Measurements from ENCODE around the gene DMD.
A peak's percentile ranks its signal among the peaks of the same experiment; 100 is the strongest.

The DMD gene

GRCh38 chrX:31320740-31321139 lies 1890.6 kb downstream of the DMD start:
- Histone ChIP-seq H4K20me1 (no peaks in the 10 kb centered on the region), H3K36me3 (no peaks in the 10 kb centered on the region), H3K4me1 (peaks cover 49% of the 10 kb centered on the region), H3K4me2 (peak overlapping the region; percentile 55), H3K9ac (no peak overlapping the region), H3K27me3 (peaks cover 88% of the 10 kb centered on the region), H3K4me3 (no peak overlapping the region), H3K9me3 (no peaks in the 10 kb centered on the region), H3K27ac (peak overlapping the region; percentile 51; the same call in 1 of the 2 replicates)
- no peak for TF ChIP-seq Cebpa-rat (IDR thresholded peaks at IDR 0.05)

DNA sequence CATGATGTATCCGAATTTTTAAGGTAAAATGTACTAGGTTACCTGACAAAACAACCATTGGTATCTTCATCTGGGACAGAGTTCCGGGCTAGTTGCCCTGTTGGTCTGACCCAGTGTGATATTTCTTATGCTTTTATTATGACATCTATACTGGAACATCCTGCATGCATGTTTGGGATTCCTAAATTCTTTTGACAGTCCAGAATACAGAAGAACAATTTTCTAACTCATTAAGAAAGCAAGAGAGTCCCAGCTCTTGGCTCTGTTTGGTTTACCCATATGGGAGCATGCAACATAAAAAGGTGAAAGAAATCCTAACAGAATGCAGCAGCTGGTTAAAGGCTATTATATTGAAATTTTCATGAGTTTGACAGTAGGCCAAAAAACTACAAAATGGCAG lies 1891.8 kb downstream of the DMD start:
- H3K27ac ChIP-seq, result peak overlapping the region; percentile 18; the same call in 1 of the 2 replicates
- no peaks in the 10 kb centered on the region for H3K9me3 ChIP-seq
- H3K27me3 ChIP-seq, result peaks cover 87% of the 10 kb centered on the region
- no peaks in the 10 kb centered on the region for H4K20me1 ChIP-seq
- TF ChIP-seq Cebpa-rat (IDR thresholded peaks at IDR 0.05), result no peak
- H3K4me3 ChIP-seq, result no peak overlapping the region; the same call in 1 of the 2 replicates
- no peak overlapping the region for H3K9ac ChIP-seq
- H3K4me2 ChIP-seq, result peak overlapping the region; percentile 55
- H3K4me1 ChIP-seq, result peaks cover 37% of the 10 kb centered on the region
- no peaks in the 10 kb centered on the region for H3K36me3 ChIP-seq

GRCh38 chrX:31318866-31319265 lies 1892.5 kb downstream of the DMD start:
- Histone ChIP-seq H4K20me1 (no peaks in the 10 kb centered on the region), H3K4me2 (no peak overlapping the region), H3K36me3 (peaks cover 2% of the 10 kb centered on the region; the same call in 1 of the 2 replicates), H3K9ac (no peak overlapping the region), H3K4me1 (peaks cover 30% of the 10 kb centered on the region), H3K27ac (no peak overlapping the region), H3K4me3 (no peak overlapping the region), H3K9me3 (peaks cover 3% of the 10 kb centered on the region; the same call in 1 of the 2 replicates), H3K27me3 (peaks cover 88% of the 10 kb centered on the region)
- no peak for TF ChIP-seq Cebpa-rat (IDR thresholded peaks at IDR 0.05)

DNA sequence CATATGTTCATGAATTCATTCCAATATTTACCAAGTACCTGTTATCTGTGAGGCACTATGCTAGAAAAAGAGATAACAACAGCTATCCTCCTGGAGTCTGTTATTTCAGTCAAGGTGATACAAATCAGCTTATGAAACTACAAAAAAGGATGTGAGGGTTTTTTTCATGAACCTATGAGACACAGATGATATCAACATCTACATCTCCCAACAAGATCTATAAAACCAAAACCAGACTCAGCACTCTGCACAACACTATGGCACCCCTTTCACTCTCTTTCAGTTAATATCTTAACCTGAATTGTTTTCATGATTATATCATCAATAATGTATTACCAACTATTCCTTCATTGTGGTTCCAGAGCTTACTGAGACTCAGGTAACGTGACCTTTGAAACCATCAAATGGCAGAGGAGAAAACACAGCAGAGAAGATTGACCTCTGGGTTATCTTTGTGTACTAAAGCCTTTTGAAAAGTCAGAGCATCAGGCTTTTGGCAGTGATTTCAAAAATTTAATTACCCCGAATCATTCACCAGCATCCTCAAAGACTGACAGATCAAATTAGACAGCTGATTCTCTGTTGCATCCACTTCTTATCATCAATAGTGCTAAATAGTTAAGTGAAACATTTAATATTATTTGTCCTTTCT lies 1894.9 kb downstream of the DMD start:
- Histone ChIP-seq H3K27me3 (peaks cover 84% of the 10 kb centered on the region), H3K4me3 (no peak overlapping the region), H3K27ac (no peak overlapping the region), H3K9me3 (peaks cover 24% of the 10 kb centered on the region), H3K9ac (no peak overlapping the region), H3K4me1 (peaks cover 22% of the 10 kb centered on the region), H4K20me1 (no peaks in the 10 kb centered on the region), H3K36me3 (peaks cover 3% of the 10 kb centered on the region; the same call in 1 of the 2 replicates), H3K4me2 (no peak overlapping the region)
- TF ChIP-seq Cebpa-rat (IDR thresholded peaks at IDR 0.05), result no peak

- Histone ChIP-seq H4K20me1 (no peaks in the 10 kb centered on the region), H3K36me3 (peaks cover 3% of the 10 kb centered on the region; the same call in 1 of the 2 replicates), H3K9ac (no peak overlapping the region), H3K27ac (no peak overlapping the region), H3K9me3 (peaks cover 30% of the 10 kb centered on the region), H3K4me2 (no peak overlapping the region), H3K4me3 (no peak overlapping the region), H3K27me3 (peaks cover 88% of the 10 kb centered on the region), H3K4me1 (peaks cover 9% of the 10 kb centered on the region)
- TF ChIP-seq Cebpa-rat (IDR thresholded peaks at IDR 0.05), result no peak
These were observed 1896.4 kb downstream of the DMD start for GRCh38 chrX:31314921-31315320.

- Histone ChIP-seq H3K27ac (no peak overlapping the region), H3K4me1 (peaks cover 9% of the 10 kb centered on the region; the same call in 1 of the 2 replicates), H3K9me3 (peaks cover 17% of the 10 kb centered on the region), H3K36me3 (no peaks in the 10 kb centered on the region), H4K20me1 (no peaks in the 10 kb centered on the region; the same call in 1 of the 2 replicates), H3K9ac (no peak overlapping the region), H3K27me3 (peaks cover 88% of the 10 kb centered on the region), H3K4me2 (no peak overlapping the region), H3K4me3 (no peak overlapping the region)
- no peak for TF ChIP-seq Cebpa-rat (IDR thresholded peaks at IDR 0.05)
These were observed 1903.4 kb downstream of the DMD start for GRCh38 chrX:31307952-31308351.

DNA sequence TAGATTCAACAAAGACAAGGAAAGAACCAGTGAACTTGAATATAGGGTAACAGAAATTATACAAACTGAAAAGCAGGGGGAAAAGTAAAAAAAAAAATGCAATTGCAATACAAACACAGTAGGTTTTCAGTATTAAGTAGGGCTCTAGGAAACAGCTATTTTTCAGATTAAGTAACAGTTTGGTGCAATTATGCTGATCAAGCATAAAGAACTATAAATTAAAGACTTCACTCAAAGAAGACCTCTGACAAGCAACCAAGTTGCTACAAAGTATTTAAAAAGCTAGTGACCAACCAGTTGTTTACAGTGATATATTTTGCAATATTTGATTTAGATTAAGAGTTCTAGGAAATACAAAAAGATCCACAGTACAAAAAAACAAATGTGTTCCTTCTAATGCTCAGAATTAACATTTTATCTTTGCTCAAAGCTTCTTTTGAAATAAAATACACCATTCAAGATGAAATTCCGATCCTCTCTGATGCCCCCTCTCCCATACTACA lies 1908.7 kb downstream of the DMD start:
- Histone ChIP-seq H3K4me2 (no peak overlapping the region), H4K20me1 (no peaks in the 10 kb centered on the region; the same call in 1 of the 2 replicates), H3K36me3 (peaks cover 8% of the 10 kb centered on the region; the same call in 1 of the 2 replicates), H3K9me3 (peaks cover 27% of the 10 kb centered on the region), H3K27ac (no peak overlapping the region), H3K4me3 (no peak overlapping the region), H3K4me1 (no peaks in the 10 kb centered on the region), H3K27me3 (peaks cover 97% of the 10 kb centered on the region), H3K9ac (no peak overlapping the region)
- no peak for TF ChIP-seq Cebpa-rat (IDR thresholded peaks at IDR 0.05)

DNA sequence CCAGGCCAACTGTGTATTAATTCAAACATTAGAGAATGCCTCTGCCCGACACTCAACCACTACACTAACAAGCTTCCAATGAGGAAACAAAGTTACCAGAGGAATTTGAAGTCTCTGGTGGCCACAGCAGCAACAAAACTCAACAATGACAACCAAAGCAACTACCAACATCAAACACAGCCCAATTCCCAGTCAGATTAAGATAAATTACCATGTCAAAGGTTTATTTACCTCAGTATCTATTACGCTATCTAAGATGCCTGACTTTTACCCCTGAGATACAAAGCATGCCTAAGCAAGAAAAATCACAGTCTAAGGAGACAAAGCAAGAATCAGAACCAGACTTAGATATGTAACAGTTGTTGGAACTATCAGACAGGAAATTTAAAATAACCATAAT lies 1909.4 kb downstream of the DMD start:
- Histone ChIP-seq H3K9me3 (peaks cover 28% of the 10 kb centered on the region), H4K20me1 (no peaks in the 10 kb centered on the region; the same call in 1 of the 2 replicates), H3K9ac (no peak overlapping the region), H3K4me2 (no peak overlapping the region), H3K27me3 (peaks cover 97% of the 10 kb centered on the region), H3K4me1 (no peaks in the 10 kb centered on the region), H3K27ac (no peak overlapping the region), H3K36me3 (peaks cover 8% of the 10 kb centered on the region; the same call in 1 of the 2 replicates), H3K4me3 (no peak overlapping the region)
- TF ChIP-seq Cebpa-rat (IDR thresholded peaks at IDR 0.05), result no peak

DNA sequence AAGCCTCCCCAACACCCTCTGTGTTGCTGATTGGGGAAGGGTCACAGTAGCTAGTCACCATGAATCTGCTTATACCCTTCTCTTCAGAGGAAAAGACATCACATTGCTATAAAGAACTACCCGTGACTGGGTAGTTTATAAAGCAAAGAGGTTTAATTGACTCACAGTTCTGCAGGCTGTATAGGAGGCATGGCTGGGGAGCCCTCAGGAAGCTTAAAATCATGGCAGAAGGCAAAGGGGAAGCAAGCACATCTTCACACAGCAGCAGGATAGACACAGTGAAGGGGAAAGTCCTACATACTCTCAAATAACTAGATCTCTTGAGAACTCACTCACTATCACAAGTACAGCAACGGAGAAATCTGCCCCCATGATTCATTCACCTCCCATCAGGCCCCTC lies 1910.1 kb downstream of the DMD start:
- no peak for TF ChIP-seq Cebpa-rat (IDR thresholded peaks at IDR 0.05)
- no peak overlapping the region for H3K4me2 ChIP-seq
- H3K4me1 ChIP-seq, result no peaks in the 10 kb centered on the region
- no peak overlapping the region for H3K27ac ChIP-seq
- no peak overlapping the region for H3K9ac ChIP-seq
- H3K27me3 ChIP-seq, result peaks cover 97% of the 10 kb centered on the region
- H3K4me3 ChIP-seq, result no peak overlapping the region
- H4K20me1 ChIP-seq, result no peaks in the 10 kb centered on the region; the same call in 1 of the 2 replicates
- H3K36me3 ChIP-seq, result peaks cover 8% of the 10 kb centered on the region; the same call in 1 of the 2 replicates
- peaks cover 28% of the 10 kb centered on the region for H3K9me3 ChIP-seq

DNA sequence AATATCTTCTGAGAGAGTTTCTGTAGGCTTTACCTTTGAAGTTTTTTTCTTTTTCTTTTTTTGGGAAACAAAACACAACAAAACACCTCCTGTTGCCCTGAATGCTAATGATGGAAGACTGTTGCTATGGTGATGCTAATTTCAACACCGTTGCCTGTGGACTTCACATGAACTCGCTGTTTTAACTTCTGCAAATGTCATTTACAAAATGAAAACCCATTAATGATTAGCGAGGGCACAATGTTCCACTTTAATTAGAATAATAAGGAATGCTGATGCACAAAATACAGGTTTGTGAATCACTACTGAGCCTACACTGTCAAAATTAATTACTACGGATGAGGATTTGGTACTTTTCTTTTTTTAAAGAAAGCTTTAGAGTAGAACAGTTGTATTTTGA lies 1912.4 kb downstream of the DMD start:
- H4K20me1 ChIP-seq, result no peaks in the 10 kb centered on the region; the same call in 1 of the 2 replicates
- H3K9ac ChIP-seq, result no peak overlapping the region
- no peak overlapping the region for H3K4me3 ChIP-seq
- no peak overlapping the region for H3K4me2 ChIP-seq
- H3K4me1 ChIP-seq, result no peaks in the 10 kb centered on the region
- peaks cover 33% of the 10 kb centered on the region for H3K9me3 ChIP-seq
- TF ChIP-seq Cebpa-rat (IDR thresholded peaks at IDR 0.05), result no peak
- H3K27me3 ChIP-seq, result peaks cover 99% of the 10 kb centered on the region
- H3K36me3 ChIP-seq, result peaks cover 8% of the 10 kb centered on the region; the same call in 1 of the 2 replicates
- H3K27ac ChIP-seq, result no peak overlapping the region
